SK-N-SH (cell line): Measurements from ENCODE around the gene SP1. TPM values are rescaled to one million over a fixed set of nuclear protein-coding genes. Genes with fewer than 3 reads are reported as not detected.

Experiments
- CTCF ChIA-PET: fragments of 300-600, 350-600 bp; formaldehyde crosslinking; extraction: SDS; loops from one replicate; lab custom pipeline; 2021; lab: Yijun Ruan, JAX
- POLR2A ChIA-PET: fragments of 350-600 bp; sonication (Branson Sonifier 250); formaldehyde crosslinking; extraction: SDS; loops from one replicate; lab custom pipeline; 2020; ENCODE audit warnings: antibody characterized with exemption, inconsistent platforms; lab: Yijun Ruan, JAX
- DNase-seq: peaks from one replicate; pipeline ENCODE4 v3.0.0; 2012
- H2AFZ ChIP-seq: fragments of 200-600 bp; sonication (generic); 2 replicates; pipeline ENCODE4 v1.8.1; 2016; ENCODE audit warnings: antibody characterized with exemption, mild to moderate bottlenecking, low read depth
- H3F3A ChIP-seq: fragments of 200-600 bp; sonication (generic); replicated peaks from 2 replicates; pipeline ENCODE3; 2016; ENCODE audit warnings: antibody characterized with exemption, mild to moderate bottlenecking; ENCODE audit not compliant: insufficient read depth
- H3K27ac ChIP-seq, 2 experiments: fragments of 200-500 bp in 1 of 2; fragments of 200-600 bp in 1 of 2; sonication (Bioruptor generic) in 1 of 2; sonication (generic), shearing (Covaris generic) in 1 of 2; 2 replicates each; pipeline versions ENCODE4 v1.5.1 to v1.6.1; 2014 to 2016; ENCODE audit warnings: low read depth in 2 of 2, inconsistent platforms in 1 of 2, low read length in 1 of 2, mild to moderate bottlenecking in 1 of 2, mixed read lengths in 1 of 2
- H3K27me3 ChIP-seq: fragments of 200-600 bp; sonication (generic), shearing (Covaris generic); 2 replicates; pipeline ENCODE4 v1.6.1; 2016; ENCODE audit warnings: mixed run types; ENCODE audit not compliant: insufficient read depth
- H3K36me3 ChIP-seq, 2 experiments: fragments of 200-500 bp in 1 of 2; fragments of 200-600 bp in 1 of 2; sonication (Bioruptor generic) in 1 of 2; sonication (generic) in 1 of 2; replicated peaks in 1 of 2; 2 replicates each; pipeline versions ENCODE3 to v1.5.1; 2014 to 2016; ENCODE audit warnings: low read length in 1 of 2, mild to moderate bottlenecking in 1 of 2; ENCODE audit not compliant: insufficient read depth in 2 of 2, control insufficient read depth in 1 of 2
- H3K4me1 ChIP-seq, 2 experiments: fragments of 200-500 bp in 1 of 2; fragments of 200-600 bp in 1 of 2; sonication (Bioruptor generic) in 1 of 2; sonication (generic), shearing (Covaris generic) in 1 of 2; 2 replicates each; pipeline versions ENCODE4 v1.5.1 to v1.6.1; 2014 to 2016; ENCODE audit warnings: low read depth in 1 of 2, low read length in 1 of 2, mixed run types in 1 of 2; ENCODE audit not compliant: insufficient read depth in 2 of 2, control insufficient read depth in 1 of 2
- H3K4me2 ChIP-seq: fragments of 200-600 bp; sonication (generic), shearing (Covaris generic); 2 replicates; pipeline ENCODE4 v1.6.1; 2017; ENCODE audit warnings: mixed run types
- H3K4me3 ChIP-seq, 2 experiments: fragments of 200-500 bp in 1 of 2; fragments of 200-600 bp in 1 of 2; sonication (Bioruptor generic) in 1 of 2; sonication (generic), shearing (Covaris generic) in 1 of 2; 2 replicates each; pipeline versions ENCODE4 v1.5.1 to v1.8.1; 2014 to 2016; ENCODE audit warnings: low read depth in 2 of 2, inconsistent platforms in 1 of 2, low read length in 1 of 2, mild to moderate bottlenecking in 1 of 2, mixed read lengths in 1 of 2, moderate library complexity in 1 of 2
- H3K79me2 ChIP-seq: fragments of 200-600 bp; sonication (generic); 2 replicates; pipeline ENCODE4 v1.8.1; 2017; ENCODE audit warnings: mild to moderate bottlenecking; ENCODE audit not compliant: insufficient read depth
- H3K9ac ChIP-seq: fragments of 200-600 bp; sonication (generic); 2 replicates; pipeline ENCODE4 v1.6.1; 2017; ENCODE audit warnings: mixed run types
- H3K9me2 ChIP-seq: fragments of 200-600 bp; sonication (generic); 2 replicates; pipeline ENCODE4 v1.6.1; 2017; ENCODE audit warnings: mixed run types
- H3K9me3 ChIP-seq: fragments of 200-600 bp; sonication (generic); 2 replicates; pipeline ENCODE4 v1.6.1; 2017; ENCODE audit warnings: mixed run types, mild to moderate bottlenecking, moderate library complexity
- H4K20me1 ChIP-seq: fragments of 200-600 bp; sonication (generic); 2 replicates; pipeline ENCODE4 v1.6.1; 2017; ENCODE audit warnings: mild to moderate bottlenecking, mixed run types; ENCODE audit not compliant: insufficient read depth
- CTCF ChIP-seq: fragments of 200-600 bp; sonication (generic); IDR thresholded peaks from 2 replicates; pipeline ENCODE4 v1.6.1; 2017; ENCODE audit warnings: antibody characterized with exemption, mild to moderate bottlenecking, moderate library complexity
- FOSL2 ChIP-seq: IDR thresholded peaks from 2 replicates; pipeline ENCODE4 v1.4.0; 2012; ENCODE audit warnings: low read depth, mild to moderate bottlenecking, moderate library complexity, borderline replicate concordance
- MXI1 ChIP-seq: IDR thresholded peaks from 2 replicates; pipeline ENCODE4 v1.6.1; 2012; ENCODE audit warnings: mild to moderate bottlenecking, low read depth, low read length, improper control_type of control experiment
- PBX3 ChIP-seq: IDR thresholded peaks from 2 replicates; pipeline ENCODE4; 2012
- POLR2AphosphoS5 ChIP-seq: IDR thresholded peaks from 2 replicates; pipeline ENCODE4 v1.6.1; 2012; ENCODE audit warnings: low read depth, low read length
- RAD21 ChIP-seq: IDR thresholded peaks from 2 replicates; pipeline ENCODE4 v1.6.1; 2012; ENCODE audit warnings: mild to moderate bottlenecking, low read length
- RCOR1 ChIP-seq: fragments of 150-350 bp; IDR thresholded peaks from 2 replicates; pipeline ENCODE4 v1.6.1; 2017; ENCODE audit warnings: antibody characterized with exemption, low read length
- REST ChIP-seq: IDR thresholded peaks from 2 replicates; pipeline ENCODE4 v1.6.1; 2012; ENCODE audit warnings: mild to moderate bottlenecking, low read depth, low read length, moderate library complexity
- SIN3A ChIP-seq: IDR thresholded peaks from 2 replicates; pipeline ENCODE4 v1.6.1; 2012; ENCODE audit warnings: low read depth, mild to moderate bottlenecking, low read length, moderate library complexity, borderline replicate concordance
- SMC3 ChIP-seq: IDR thresholded peaks from 2 replicates; pipeline ENCODE4 v1.6.1; 2012; ENCODE audit warnings: low read depth, low read length, improper control_type of control experiment
- TAF1 ChIP-seq: IDR thresholded peaks from 2 replicates; pipeline ENCODE4 v1.6.1; 2012; ENCODE audit warnings: low read depth, mild to moderate bottlenecking, low read length, moderate library complexity, borderline replicate concordance
- TEAD4 ChIP-seq: IDR thresholded peaks from 2 replicates; pipeline ENCODE4 v1.4.0; 2012; ENCODE audit warnings: mild to moderate bottlenecking, borderline replicate concordance; ENCODE audit not compliant: insufficient read depth
- WGBS: methylation state at CpG from one replicate; pipeline ENCODE4 v1.1.6; 2017; ENCODE audit warnings: low lambda C conversion rate; 5-methylcytosine and 5-hydroxymethylcytosine counted together
- polyA plus RNA-seq, 3 experiments: library from polyadenylated mRNA; depleted of rRNA; stranded (reverse); fragments of >200 nt; gene quantifications; 2 replicates each; pipeline ENCODE4 v1.2.3, GENCODE V29; 2012

Gene SP1
- polyA plus RNA-seq, 1 of the 3 experiments (the other 2 are of a cell fraction), result 12.9 TPM

- H3K4me1 ChIP-seq, result peaks cover 30 to 40% of the 10 kb centered on the region in 2 experiments
- H2AFZ ChIP-seq, result peak overlapping the region; percentile 18
- peaks cover 52% of the 10 kb centered on the region for H3K79me2 ChIP-seq
- 0 out of 2 replicates have a peak, but pooled peaks have one; percentile 17 for TF ChIP-seq MXI1
- no peak for TF ChIP-seq TEAD4
- TF ChIP-seq POLR2AphosphoS5, result 0 out of 2 replicates have a peak, but pooled peaks have one; percentile 30
- ChIA-PET CTCF (interaction anchor here (0.8 to 4.8 kb wide), 14 partner anchors 23 to 128 kb away, joined by 3 to 53 read pairs (median 4); partner anchors contain the start of genes AAAS and AMHR2), POLR2A (interaction anchor here (2.1 kb wide), 1 partner anchor 60 kb away, joined by 6 read pairs; the partner anchor contains the start of gene AAAS)
- peak overlapping the region; percentile 67; the same call in 1 of the 2 replicates for H3K9ac ChIP-seq
- H3K36me3 ChIP-seq, result peaks cover 14 to 32% of the 10 kb centered on the region in 2 experiments
- H3K27me3 ChIP-seq, result no peaks in the 10 kb centered on the region
- no peaks in the 10 kb centered on the region for H3K9me3 ChIP-seq
- 6% methylated on average over 21 of the region's 21 CpGs for WGBS
- H4K20me1 ChIP-seq, result peaks cover 6% of the 10 kb centered on the region; the same call in 1 of the 2 replicates
- DNase-seq, result no peak
- no peaks in the 10 kb centered on the region for H3K9me2 ChIP-seq
- H3K4me3 ChIP-seq, result peak overlapping the region; percentile 45 to 69
- peak overlapping the region; percentile 89 for H3K4me2 ChIP-seq
- peaks cover 21% of the 10 kb centered on the region for H3F3A ChIP-seq
- H3K27ac ChIP-seq, result peak overlapping the region; percentile 70 to 84
These were observed 1.1 kb downstream of the SP1 start for GRCh38 chr12:53380794-53381730.

- no peak for DNase-seq
- Histone ChIP-seq H3K9ac (peak overlapping the region; percentile 67; the same call in 1 of the 2 replicates), H4K20me1 (peaks cover 11% of the 10 kb centered on the region; the same call in 1 of the 2 replicates), H3K9me2 (no peaks in the 10 kb centered on the region), H3F3A (peaks cover 22% of the 10 kb centered on the region), H3K79me2 (peaks cover 61% of the 10 kb centered on the region), H3K27me3 (no peaks in the 10 kb centered on the region), H3K9me3 (no peaks in the 10 kb centered on the region), H3K36me3 (peaks cover 14 to 40% of the 10 kb centered on the region in 2 experiments), H3K4me2 (peak overlapping the region; percentile 89), H2AFZ (peak overlapping the region; percentile 18; the same call in 1 of the 2 replicates), H3K4me1 (peaks cover 31 to 41% of the 10 kb centered on the region in 2 experiments), H3K4me3 (peak overlapping the region; percentile 45 to 69), H3K27ac (peak overlapping the region; percentile 70 to 84)
- CTCF ChIA-PET, result interaction anchor here (0.6 to 4.8 kb wide), 18 partner anchors 13 to 252 kb away, joined by 3 to 53 read pairs (median 4); partner anchors contain the start of genes AAAS and AMHR2
- 58% methylated on average over 9 of the region's 9 CpGs for WGBS
- POLR2A ChIA-PET, result interaction anchor here (0.6 to 2.1 kb wide), 2 partner anchors 61 to 96 kb away, joined by 3 to 6 read pairs; partner anchors contain the start of gene AAAS
- TF ChIP-seq POLR2AphosphoS5 (no peak), RCOR1 (no peak), CTCF (peak; percentile 53), TAF1 (no peak), SMC3 (peak; percentile 27; the same call in 1 of the 2 replicates), MXI1 (no peak), REST (no peak), FOSL2 (no peak), SIN3A (no peak), PBX3 (no peak), TEAD4 (no peak), RAD21 (peak; percentile 59)
These were observed 2.0 kb downstream of the SP1 start for GRCh38 chr12:53381731-53382630.
